Activated CD8-positive, alpha-beta memory T cell treated with anti-CD3 and anti-CD28 coated beads, Interleukin-2, amount 50 U/mL, for 24 hours (primary cell): ENCODE data around the gene MGAT3.
A peak's percentile ranks its signal among the peaks of the same experiment; 100 is the strongest.

Experiments used
- DNase-seq: peaks from one replicate; pipeline ENCODE4 v3.0.0-alpha.2; 2020; ENCODE audit errors: extremely low read depth

MGAT3 gene

DNA sequence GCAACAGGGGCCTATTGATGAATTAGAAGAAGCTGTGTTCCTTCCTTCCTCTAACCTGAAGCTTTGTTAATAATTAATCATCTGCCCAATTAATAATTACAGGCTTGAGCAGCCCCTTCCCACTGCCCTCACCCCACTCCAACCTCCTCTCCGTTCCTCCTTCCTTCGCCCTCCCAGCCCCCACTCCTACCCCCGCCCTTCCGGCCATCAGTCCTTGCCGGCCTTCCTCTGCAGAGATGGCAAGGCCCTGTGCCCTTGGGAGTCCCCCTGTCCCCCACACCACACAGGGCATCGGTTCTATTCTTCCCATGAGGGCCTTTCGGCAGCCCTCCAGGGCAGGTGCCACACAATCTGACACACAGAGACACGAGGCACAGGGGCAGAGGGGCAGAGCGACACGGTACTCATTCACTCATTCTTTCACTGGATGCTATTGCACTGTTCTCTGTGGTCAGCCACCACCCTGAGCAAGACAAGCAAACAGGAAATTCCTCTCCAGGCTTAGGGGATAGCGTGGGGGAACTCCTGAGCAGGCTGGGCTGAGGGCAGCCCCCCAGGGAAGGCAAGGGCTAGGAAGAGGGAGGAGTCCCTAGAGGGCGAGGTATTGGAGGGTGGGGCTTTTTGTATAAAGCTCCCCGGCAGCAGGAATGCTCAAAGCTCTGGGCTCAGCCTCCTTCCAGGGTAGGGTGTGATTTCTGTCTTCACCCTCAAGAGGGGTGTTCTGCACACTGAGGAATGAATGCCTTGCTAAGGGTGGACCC, 14.7 kb downstream of the MGAT3 start:
- no peak for DNase-seq

DNA sequence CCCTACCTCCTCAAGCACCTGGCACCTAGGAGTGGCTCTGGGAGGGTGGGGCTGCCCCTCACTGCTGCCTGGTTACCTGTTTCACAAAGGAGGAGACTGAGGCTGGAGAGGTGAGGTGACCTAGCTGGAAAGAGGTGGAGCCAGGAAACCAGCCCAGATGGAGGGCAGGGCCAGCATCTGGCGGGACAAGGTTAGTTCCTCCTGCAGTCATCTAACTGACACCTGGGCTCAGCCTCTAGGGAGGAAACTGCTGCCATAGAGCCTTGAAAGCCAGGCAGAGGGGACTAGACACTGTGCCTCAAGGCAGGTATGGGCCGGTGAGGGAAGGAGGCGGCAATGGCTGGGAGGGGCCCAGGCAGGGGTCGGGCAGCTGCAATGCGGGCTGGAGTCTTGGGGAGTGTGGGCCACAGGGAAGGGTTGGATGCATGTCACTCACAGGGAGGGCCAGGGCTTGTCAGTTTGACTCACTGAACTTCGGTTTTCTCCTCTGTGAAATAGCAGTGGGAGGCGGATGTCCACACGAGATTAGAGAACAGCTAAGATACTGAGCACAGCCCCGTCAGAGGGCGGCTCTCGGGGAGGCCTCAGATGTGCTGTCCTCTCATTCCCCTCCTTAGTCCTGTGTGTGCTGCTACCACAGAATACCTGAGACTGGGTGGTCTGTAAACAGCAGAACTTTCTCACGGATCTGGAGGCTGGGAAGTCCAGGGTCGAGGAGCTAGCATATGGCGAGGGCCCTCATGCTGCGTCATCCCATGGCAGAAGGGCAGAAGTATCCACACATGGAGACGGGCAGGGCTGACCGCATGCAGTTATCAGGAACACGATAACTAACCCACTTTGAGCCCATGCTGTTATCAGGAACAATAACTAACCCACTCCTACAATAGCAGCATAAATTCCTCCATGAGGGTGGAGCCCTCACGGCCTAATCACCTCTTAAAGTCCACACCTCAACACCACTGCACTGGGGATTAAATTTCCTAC, 16.1 kb downstream of the MGAT3 start:
- DNase-seq: no peak

DNA sequence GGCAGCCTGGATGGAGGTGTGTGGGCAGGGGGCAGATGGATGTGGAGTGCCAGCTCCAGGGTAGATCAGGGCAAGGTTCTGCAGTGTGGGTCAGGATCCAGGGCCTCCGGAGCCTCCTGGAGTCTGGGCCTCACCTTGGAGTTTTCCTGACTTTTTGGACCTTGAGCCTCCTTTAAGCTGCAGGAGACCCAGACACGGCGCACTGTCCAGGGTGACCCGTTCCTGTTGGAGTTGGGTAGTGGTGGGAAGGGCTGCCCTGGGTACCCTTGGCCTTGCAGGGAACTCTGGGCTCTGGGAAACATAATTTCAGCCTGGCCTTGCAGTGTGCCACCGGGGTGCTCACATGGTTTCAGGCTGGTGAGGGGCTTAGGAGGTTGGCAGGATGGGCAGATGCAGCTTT, 17.0 kb downstream of the MGAT3 start:
- DNase-seq: no peak

DNA sequence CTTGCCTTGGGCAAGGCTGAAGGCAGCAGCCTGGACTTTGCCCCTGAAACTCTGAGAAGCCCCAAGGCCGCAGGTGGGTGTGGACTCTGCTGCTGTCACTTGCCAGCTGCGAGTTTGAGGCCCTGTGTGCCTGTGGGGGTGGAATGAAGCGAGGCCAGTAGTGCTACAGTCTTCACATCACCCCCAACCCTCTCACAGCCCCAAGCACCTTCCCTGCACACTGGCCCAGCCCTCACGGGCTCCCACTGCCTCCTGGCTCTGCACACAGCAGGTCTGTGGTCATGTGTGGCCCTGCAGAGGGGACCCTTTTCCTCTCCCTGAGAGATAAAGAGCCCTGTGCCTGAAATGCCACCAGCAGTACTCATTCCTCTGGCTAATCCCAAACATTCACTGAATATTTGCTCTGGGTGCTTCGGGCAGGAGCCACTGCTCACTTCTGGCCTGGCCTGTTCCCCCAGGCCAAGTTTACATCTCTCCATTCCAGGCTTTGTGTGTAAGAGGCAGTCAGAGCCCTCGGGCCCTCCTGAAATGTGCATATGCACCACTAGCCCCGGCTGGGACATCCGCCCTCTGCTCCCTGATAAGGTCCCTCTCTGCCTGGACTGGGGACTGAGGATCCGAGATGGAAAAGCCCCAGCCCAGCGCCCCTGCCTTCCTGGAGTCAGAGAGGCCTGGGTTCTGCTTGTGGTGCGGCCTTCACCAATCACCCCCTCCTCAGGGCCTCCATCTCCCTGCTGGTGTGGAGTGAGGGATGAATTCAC, 17.7 kb downstream of the MGAT3 start:
- DNase-seq: no peak

DNA sequence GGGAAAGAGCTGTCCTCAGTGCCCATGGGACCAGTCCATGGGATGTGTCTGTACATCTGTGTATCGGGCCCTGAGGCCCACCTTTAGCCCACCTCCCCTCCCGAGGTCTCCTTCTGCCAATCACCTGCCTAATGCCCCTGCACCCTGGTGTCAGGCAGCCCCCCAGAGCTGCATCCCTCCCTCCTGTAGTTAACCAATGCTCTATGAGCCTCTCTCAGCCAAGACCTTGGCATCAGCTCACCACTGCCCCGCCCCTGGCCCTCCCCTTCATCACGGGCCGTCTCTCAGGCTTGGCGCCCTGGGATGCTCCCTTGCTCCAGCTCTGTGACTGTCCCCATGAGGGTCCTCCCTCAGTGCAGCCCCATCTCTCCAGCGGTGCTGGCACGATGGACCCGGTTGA, 18.5 kb downstream of the MGAT3 start:
- no peak for DNase-seq

DNA sequence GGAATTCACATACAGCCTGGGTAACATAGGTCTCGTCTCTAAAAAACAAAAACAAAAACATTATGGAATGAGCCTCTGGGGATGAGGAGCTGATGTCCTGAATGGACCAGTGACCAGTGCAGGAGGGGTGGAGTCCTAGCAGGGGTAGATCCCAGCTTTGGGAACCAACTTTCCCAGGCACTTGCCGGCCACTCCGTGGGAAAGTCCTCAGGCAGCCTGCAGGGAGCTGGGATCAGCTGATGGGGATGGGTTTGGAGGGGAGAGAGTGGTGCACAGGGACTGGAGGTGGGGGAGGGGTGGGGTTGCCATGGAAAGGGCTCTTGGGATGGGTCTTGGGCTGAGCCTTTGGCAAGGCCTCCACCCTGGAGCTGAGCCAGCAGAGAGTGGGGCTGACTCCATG, 19.1 kb downstream of the MGAT3 start:
- DNase-seq: no peak

DNA sequence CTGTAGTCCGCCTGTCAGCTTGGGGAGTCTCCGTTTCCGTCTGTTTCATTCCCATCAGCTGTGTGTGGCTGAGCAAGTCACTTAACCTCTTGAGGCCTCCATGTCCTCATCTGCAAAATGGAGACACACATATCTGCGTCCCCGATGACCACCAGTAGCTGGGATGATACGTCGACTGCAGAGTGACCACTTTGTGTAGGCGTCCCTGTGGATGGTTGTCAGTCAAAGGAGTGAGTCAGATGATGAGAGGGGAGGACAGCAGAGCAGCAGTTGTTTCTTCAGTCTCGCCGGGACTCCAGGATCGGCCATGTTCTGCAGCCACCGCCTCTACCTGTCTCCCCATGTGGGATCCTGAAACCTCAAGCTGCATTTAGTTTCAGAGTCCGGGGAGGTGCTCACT, 19.9 kb downstream of the MGAT3 start:
- DNase-seq: no peak

DNA sequence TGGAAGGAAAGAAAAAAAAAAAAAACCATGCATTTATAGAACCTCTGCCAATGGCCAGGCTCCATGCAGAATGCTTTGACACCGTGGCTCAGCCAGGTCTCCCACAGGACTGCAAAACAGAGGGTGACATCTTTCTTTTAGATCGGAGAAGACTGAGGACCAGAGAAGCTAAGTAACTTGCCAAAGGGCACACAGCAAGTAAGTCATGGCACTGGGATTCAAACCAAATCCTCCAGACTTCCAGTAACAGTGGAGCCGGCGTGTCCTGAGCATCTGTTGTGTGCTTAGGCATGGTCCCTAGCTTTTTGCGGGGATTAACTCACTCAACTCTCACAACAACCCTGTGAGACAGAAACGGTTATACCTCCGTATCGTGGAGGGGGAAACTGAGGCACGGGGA, 20.7 kb downstream of the MGAT3 start:
- no peak for DNase-seq

DNA sequence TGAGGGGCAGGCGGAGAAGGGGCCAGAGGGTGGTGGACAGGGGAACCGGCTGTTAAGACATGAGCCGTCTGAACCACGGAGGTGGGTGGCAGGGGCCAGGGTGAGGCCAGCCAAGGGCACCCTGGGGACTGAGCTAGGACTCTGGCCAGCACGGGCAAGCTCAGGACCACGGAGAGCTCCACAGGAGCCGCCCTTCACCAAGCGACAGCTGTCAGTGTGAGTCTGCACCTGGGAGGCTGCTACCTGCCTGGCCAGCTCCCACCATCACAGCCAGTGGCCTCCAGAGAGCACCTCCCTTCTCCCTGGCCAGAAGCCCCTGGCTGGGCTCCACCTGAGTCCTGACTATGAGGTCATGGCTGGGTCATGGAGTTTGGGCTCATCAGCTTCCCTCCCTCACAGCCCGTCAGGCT, 21.6 kb downstream of the MGAT3 start:
- DNase-seq: no peak

DNA sequence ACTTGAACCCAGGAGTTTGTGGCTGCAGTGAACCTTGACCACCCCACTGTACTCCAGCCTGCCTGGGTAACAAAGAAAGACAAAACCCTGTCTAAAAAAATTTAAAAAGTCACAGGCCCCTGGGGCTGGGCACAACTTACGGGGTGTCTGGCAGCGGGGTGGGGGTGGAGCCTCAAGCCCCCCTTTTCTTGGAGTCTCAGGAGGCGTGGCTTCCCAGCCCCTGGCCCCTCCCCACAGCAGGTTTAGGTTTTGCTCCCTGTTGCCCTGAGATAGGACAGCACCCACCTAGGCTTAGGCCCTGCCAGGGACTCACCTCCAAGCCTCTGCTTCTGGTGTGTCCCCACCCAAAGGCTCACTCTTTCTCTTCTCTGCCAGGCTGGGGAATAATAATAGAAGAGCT, 22.4 kb downstream of the MGAT3 start:
- DNase-seq: no peak

DNA sequence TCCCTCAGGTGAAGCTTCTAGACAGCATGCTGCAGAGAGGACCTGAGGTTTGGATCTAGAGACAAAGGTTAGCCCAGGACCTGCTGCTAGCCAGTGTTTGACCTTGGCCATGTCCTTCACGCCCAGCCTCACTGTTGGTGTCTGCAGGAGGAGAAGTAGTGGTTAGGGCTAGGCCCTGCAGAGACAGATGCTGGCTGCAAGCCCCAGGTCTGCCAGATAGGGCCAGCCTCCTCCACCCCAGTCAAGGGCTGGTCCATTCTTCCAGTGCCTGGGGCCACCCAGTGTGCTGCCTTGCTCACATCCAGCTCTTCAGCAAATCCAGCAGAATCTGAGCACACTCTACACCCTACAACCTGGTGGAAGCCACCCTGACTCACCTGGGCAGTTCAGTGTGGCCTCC, 23.7 kb downstream of the MGAT3 start:
- no peak for DNase-seq

DNA sequence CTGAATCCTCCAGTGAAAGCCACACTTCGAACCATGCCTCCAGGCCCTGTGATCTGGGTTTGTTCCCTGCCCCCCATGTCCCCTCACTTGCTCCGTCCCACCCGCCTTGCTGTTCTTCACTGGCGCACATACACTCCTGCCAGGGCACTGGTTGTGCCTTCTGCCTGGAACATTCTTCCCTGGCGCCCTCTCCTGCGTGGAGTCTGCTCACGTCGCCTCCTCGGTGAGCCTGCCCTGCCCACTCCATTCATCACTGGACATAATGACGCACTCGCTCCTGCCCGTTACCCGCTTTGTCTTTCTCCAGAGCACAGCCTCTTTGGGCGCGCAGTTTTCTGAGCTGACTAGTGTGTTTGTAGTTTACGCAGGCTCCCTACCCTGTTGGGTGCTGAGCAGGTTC, 24.2 kb downstream of the MGAT3 start:
- DNase-seq: no peak

DNA sequence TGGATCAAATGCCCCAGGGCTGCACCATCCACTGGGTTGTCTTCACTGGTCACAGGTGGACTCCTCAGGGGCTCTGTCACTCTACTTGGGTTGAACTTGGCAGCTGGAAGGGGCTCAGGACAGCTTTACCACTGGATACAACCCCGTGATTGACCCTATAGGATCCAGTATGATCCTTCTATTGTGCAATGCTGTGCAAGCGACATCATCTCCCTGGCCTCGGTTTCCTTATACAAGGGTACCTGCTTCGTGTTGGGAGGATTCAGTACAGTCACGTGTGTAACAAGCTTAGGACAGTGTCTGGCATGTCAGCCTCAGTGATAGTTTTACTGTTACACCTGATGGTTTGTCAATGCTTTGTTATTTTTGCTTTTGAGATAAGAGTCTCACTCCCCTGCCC, 24.8 kb downstream of the MGAT3 start:
- DNase-seq: no peak

DNA sequence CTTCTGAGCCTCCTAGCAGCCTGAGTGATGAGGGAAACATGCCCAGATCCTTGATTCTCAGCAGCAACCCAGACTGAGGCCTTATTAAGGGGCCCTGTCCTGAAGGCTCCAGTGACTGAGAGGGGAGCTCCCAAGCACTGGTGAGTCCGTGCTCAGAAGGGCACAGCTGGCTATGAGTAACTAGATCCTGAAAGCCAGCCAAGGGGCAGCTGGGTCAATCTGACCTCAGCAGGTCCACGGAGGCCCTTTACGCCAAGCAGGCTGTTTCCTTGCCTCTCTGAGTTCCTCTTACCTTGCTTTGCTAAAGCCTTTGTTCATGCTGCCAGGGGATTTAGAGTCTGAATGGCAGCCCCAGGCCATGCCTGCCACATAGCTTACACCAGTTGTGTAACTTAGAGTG, 26.0 kb downstream of the MGAT3 start:
- no peak for DNase-seq

DNA sequence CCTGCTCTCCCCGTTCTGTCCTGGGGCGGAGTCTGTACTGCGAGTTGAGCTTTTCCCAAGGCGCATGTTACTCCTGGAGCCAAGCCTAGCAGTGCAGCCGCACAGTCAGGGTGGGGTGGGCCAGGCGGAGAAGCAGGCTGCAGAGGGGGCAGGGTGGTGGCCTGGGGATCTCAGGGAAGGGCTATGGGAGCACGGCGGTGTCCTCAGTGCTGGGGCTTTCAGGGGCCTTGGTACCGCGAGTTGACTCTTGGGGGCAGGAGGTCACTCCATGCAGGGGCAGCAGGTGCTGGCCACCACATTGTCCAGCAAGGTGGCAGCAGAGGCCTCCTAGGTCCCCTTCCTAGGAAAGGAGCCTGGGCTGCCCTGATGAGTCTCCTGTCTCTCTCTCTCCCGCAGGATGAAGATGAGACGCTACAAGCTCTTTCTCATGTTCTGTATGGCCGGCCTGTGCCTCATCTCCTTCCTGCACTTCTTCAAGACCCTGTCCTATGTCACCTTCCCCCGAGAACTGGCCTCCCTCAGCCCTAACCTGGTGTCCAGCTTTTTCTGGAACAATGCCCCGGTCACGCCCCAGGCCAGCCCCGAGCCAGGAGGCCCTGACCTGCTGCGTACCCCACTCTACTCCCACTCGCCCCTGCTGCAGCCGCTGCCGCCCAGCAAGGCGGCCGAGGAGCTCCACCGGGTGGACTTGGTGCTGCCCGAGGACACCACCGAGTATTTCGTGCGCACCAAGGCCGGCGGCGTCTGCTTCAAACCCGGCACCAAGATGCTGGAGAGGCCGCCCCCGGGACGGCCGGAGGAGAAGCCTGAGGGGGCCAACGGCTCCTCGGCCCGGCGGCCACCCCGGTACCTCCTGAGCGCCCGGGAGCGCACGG, 30.4 kb downstream of the MGAT3 start:
- no peak for DNase-seq

DNA sequence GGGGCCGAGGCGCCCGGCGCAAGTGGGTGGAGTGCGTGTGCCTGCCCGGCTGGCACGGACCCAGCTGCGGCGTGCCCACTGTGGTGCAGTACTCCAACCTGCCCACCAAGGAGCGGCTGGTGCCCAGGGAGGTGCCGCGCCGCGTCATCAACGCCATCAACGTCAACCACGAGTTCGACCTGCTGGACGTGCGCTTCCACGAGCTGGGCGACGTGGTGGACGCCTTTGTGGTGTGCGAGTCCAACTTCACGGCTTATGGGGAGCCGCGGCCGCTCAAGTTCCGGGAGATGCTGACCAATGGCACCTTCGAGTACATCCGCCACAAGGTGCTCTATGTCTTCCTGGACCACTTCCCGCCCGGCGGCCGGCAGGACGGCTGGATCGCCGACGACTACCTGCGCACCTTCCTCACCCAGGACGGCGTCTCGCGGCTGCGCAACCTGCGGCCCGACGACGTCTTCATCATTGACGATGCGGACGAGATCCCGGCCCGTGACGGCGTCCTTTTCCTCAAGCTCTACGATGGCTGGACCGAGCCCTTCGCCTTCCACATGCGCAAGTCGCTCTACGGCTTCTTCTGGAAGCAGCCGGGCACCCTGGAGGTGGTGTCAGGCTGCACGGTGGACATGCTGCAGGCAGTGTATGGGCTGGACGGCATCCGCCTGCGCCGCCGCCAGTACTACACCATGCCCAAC, 31.2 kb downstream of the MGAT3 start:
- DNase-seq: no peak

DNA sequence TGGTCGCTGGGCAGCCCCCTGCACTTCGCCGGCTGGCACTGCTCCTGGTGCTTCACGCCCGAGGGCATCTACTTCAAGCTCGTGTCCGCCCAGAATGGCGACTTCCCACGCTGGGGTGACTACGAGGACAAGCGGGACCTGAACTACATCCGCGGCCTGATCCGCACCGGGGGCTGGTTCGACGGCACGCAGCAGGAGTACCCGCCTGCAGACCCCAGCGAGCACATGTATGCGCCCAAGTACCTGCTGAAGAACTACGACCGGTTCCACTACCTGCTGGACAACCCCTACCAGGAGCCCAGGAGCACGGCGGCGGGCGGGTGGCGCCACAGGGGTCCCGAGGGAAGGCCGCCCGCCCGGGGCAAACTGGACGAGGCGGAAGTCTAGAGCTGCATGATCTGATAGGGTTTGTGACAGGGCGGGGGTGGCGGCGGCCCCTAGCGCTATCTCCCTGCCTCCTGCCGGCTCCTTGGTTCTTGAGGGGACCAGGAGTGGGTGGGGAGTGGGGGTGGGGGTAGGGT, 31.8 kb downstream of the MGAT3 start:
- no peak for DNase-seq

DNA sequence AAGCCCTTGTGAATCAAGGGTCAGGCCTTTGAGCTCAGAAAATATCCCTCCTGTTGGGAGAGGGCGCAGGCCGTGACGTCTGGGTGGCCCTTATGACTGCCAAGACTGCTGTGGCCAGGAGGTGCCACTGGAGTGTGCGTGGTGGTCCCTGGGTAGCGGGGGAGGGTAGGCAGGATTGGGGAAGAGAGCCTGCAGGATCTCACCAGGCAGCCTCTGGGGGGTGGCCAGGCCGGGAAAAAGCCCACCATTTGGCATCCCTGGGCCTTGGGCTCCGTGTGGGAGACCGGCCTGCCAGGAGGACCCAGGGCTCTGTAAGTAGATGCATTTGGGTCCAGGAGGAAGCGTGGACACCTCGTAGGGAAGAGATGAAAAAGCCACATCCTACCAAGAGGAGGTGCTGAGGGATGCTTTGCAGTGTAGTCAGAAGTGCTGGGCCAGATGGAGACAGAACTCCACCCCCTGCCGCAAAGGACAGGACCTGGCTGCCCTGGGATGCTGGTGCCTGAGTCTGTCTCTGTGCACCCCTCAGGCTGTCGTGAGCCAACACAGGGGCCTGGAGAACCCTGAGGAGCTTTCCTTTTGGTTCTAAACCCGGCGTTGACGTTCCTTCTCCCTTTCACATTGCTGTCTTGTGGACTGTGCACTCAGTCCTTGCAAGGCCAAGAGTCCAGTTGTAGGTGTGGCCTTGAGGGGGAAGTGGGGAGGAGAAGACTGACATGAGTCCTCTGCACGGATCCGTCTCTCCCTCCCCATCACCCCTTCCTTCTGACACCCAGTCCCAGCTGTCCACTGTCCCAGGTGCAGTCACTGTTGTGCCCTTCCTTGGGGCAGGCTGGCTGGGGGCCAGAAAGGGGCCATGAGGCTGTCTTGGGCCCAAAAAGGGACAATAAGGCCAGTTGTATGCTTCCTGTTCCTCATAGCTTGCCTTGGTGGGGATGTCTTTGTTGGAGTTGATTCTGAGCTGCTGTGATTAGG, 32.6 kb downstream of the MGAT3 start:
- DNase-seq: no peak

DNA sequence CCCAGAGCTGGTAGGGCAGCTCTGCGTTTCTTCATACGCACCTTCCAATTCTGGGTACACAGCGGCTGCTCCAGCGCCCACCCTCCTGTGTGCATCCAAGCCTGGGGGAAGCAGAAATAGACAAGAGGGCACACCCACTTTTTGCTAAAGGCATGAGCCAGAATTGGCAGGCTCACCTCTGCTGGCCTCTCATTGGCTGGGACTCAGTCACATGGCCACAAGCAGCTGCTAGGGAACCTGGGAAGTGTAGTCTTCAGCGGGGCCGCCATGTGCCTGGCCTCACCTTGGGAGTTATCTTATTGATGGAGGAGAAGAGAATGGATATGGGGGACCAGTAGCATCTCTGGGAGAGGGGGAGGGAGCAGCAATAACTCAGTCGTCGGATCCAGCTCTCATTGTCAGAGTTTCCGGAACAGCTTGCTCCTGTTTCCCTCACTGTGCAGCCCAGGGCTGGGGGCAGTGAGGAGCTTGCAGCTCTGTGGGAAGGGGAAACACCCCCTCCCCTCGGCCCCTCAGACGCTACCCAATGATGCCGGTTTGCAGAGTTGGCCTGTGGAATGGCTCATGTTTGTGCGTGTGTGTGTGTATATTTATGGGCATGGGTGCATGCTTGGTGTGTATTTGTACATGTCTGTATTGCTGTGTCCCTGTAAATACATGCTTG, 33.5 kb downstream of the MGAT3 start:
- peak; percentile 67 for DNase-seq
